ENCODE measurements around the gene TMEM248.
"Not testable (repeated sequence)": the region's sequence is repeated elsewhere in the genome, so short reads cannot be mapped to it uniquely, and the experiment has no call there.

- TF ChIP-seq CTCF (tag by site-specific recombination; IDR thresholded peaks at IDR 0.05); ZNF639 (tag by site-specific recombination; IDR thresholded peaks at IDR 0.05); SCRT1 (tag by site-specific recombination; IDR thresholded peaks at IDR 0.05; ENCODE audit: borderline replicate concordance); ZBTB20 (tag by site-specific recombination; IDR thresholded peaks at IDR 0.05); ZNF133 (tag by site-specific recombination; IDR thresholded peaks at IDR 0.05); ZNF202 (tag by site-specific recombination; IDR thresholded peaks at IDR 0.05; ENCODE audit: borderline replicate concordance); ZNF280D (tag by site-specific recombination; IDR thresholded peaks at IDR 0.05); ZNF791 (tag by site-specific recombination; IDR thresholded peaks at IDR 0.05); ZNF19 (tag by site-specific recombination; IDR thresholded peaks at IDR 0.05; ENCODE audit: low read depth): not testable (repeated sequence)
Measured at GRCh38 chr7:66980336-66980735, 59.3 kb downstream of the TMEM248 start.
